HG03103 (cell line): Measurements from ENCODE around the gene SCPEP1.

ENCODE experiments used
- ATAC-seq: cut with Tn5 transposase; IDR thresholded peaks from one replicate; pipeline ENCODE4 v1.9.1; 2021; ENCODE audit warnings: low read depth; ENCODE audit not compliant: unreplicated experiment

Gene SCPEP1

GRCh38 chr17:57034807-57035754 is 57.1 kb downstream of the SCPEP1 start:
- ATAC-seq = no peak

DNA sequence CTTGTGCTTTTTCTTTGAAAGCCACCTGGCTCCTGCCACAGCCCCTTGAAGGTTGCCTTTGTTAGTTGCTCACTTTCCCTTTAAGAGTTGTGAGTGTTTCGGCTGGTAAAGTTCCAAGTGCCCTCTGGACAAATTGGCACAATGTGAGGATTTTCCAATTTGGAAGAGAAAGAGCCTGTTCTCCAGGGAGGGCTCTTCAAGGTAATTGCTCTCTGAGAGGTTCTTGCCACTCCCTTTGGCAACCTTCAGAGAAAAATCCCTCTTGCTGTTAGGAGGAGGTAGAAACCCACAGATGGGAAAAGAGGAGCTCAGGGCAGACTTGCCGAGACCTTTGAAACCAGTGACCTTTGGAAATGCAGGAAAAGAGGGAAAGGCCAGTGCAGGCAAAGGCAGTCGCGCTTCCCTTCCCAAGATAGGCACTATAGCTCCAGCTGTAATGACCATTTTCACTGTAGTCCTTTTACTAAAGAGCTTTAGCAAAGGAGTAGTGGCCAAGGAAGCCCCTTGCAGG is 58.1 kb downstream of the SCPEP1 start:
- ATAC-seq = no peak

DNA sequence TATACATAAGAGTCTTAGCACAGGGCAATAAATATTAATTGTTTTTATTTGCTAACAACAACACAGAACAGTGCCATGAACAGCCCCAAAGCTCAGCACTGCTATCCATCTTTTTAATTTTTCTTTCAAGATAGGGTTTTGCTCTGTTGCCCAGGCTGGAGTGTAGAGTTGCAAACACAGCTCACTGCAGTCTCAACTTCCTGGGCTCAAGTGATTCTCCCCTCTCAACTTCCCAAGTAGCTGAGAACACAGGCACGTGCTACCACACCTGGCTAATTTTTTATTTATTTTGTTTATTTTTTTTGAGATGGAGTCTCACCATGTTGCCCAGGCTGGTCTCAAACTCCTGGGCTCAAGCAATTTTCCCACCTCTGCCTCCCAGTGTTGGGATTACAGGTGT is 59.5 kb downstream of the SCPEP1 start:
- no peak for ATAC-seq

DNA sequence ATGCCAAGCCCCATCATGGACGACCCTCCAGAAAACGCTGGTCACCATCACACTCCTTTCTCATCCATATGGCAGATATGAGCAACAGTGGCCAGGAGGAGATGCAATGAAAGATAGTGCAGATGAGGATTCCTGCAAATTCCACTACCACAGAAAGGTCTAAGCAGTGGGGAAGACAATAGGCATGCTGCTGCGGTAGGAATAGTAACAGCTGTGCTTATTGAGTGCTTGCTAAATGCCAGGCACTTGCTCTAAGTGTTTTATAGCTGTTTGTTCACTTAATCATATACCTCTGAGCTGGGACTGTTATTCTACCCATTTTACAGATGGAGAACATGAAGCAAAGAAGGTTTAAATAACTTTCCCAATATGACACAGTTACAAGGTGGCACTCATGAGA is 60.6 kb downstream of the SCPEP1 start:
- no peak for ATAC-seq

- ATAC-seq = no peak
These were observed 62.6 kb downstream of the SCPEP1 start for GRCh38 chr17:57040571-57040970.

DNA sequence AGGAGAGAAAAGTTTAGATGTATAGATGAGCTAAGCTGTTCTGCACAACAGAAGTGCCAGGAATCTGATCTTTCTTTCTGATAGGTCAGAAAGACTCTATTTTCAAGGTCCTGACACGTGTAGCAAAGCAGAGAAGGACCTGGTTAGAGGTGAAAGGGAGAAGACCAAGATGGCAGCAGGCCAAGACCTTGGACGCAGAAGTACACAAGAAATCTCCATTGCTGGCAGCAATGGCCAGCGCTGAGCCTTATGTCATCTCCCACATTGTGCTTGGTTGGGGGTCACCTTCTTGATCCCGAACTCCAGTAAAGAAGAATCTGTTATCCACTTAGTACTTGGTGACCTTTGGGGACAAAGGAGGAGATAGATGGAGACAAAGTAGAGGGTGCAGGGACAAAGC is 65.3 kb downstream of the SCPEP1 start:
- no peak for ATAC-seq

- ATAC-seq = no peak
These were observed 67.3 kb downstream of the SCPEP1 start for GRCh38 chr17:57044976-57045867.

DNA sequence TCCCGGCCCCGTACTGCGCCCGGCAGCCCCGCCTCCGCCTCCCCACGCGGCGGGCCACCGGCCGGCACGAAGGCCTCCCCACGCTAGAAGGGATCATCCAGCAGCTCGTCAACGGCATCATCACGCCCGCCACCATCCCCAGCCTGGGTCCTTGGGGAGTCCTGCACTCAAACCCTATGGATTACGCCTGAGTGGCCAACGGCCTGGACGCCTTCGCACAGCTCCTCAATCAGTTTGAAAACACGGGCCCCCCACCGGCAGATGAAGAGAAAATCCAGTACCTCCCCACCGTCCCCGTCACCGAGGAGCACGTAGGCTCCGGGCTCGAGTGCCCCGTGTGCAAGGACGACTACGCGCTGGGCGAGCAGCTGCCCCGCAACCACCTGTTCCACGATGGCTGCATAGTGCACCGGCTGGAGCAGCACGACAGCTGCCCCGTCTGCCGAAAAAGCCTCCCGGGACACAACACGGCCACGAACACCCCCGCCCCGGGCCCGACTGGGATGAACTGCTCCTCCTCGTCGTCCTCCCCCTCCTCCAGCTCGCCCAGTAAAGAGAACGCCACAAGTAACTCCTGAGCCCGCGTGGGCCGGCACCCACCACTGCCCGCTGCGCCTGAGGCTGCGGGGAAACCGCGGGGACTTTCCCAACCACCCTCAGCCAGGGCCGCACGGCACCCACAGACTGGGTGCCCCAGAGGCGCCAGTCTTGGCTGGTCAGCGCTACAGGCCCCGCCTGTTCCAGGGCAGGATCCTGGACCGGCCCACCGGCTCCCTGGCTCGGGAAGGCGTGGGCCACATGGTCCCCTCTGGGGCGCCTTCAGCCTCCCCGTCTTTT is 68.2 kb downstream of the SCPEP1 start:
- no peak for ATAC-seq

DNA sequence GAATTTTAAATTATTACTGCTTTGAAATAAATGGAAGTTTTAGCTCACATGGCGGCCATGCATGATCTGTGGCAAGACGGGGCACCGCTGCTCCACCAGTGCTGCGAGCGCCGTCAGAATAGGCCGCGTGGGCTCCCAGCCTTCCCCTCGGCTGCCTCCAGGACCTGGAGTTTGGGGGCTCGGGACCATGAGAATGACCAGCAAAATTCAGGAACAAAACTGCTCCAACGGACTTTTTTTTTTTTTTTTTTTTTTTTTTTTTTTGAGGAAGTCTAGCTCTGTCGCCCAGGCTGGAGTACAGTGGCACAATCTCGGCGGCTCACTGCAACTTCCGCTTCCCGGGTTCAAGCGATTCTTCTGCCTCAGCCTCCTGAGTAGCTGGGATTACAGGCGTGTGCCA is 68.8 kb downstream of the SCPEP1 start:
- ATAC-seq = no peak

- no peak for ATAC-seq
These were observed 70.2 kb downstream of the SCPEP1 start for GRCh38 chr17:57048096-57048495.

DNA sequence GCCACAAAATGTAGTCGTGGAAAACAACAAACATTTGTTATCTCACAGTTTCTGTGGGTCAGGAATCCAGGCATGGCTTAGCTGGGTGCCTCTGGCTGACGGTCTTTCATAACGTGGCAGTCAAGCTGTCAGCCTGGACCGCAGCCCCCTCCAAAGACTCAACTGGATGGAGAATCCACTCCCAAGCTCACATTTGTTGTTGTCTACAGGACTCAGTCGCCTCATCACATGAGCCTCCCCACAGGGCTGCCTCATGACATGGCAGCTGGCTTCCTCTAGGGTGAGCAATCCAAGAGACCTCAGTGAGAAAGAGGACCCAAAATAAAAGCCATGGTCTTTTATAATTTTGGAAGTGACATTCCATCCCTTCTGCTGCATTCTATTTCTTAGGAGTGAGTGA is 72.4 kb downstream of the SCPEP1 start:
- ATAC-seq = no peak

DNA sequence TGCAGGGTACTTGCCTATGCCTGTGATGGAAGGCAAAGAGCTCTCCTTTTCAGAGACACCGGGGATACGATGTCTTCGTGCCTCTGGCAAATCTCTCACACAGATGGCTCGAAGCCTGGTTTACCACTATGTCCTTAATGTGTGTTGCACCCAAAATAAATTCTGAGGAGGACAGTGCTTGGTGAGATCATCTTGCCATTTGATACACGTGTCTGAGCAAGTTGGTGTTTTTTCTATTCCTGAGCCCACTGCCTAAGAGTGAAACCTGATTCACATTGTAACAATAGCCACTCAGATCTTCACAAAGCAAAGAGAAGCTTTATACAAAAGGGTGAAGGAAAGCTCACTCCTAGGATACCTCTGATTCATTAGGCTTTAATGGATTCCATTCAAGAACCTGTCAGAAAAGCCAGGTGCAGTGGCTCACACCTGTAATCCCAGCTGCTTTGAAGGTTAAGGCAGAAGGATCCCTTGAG is 74.0 kb downstream of the SCPEP1 start:
- no peak for ATAC-seq
